SK-N-MC (cell line): ENCODE results near the gene CCDC154.

ENCODE experiments used
- EZH2 ChIP-seq: fragments of 200-600 bp; sonication (generic); IDR thresholded peaks from one replicate; pipeline ENCODE4 v1.6.1; 2017; ENCODE audit warnings: antibody characterized with exemption
- POLR2AphosphoS5 ChIP-seq: IDR thresholded peaks from 2 replicates; pipeline ENCODE4 v1.6.1; 2012; ENCODE audit warnings: mild to moderate bottlenecking, low read depth, low read length, borderline replicate concordance

- TF ChIP-seq EZH2 (no peak), POLR2AphosphoS5 (no peak)
Observed at GRCh38 chr16:1487395-1488053, 43.2 kb upstream of the CCDC154 start.
